ENCODE results near the gene NFIB.

- TF ChIP-seq, protein P1, sequence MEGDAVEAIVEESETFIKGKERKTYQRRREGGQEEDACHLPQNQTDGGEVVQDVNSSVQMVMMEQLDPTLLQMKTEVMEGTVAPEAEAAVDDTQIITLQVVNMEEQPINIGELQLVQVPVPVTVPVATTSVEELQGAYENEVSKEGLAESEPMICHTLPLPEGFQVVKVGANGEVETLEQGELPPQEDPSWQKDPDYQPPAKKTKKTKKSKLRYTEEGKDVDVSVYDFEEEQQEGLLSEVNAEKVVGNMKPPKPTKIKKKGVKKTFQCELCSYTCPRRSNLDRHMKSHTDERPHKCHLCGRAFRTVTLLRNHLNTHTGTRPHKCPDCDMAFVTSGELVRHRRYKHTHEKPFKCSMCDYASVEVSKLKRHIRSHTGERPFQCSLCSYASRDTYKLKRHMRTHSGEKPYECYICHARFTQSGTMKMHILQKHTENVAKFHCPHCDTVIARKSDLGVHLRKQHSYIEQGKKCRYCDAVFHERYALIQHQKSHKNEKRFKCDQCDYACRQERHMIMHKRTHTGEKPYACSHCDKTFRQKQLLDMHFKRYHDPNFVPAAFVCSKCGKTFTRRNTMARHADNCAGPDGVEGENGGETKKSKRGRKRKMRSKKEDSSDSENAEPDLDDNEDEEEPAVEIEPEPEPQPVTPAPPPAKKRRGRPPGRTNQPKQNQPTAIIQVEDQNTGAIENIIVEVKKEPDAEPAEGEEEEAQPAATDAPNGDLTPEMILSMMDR (IDR thresholded peaks at IDR 0.05), result no peak
- TF ChIP-seq POLR2A (IDR thresholded peaks at IDR 0.05), result no peak
- TF ChIP-seq POLR2AphosphoS5 (IDR thresholded peaks at IDR 0.05), result no peak
- TF ChIP-seq EP300 (IDR thresholded peaks at IDR 0.05), result no peak
Measured at GRCh38 chr9:14066831-14067230, 247.1 kb downstream of the NFIB start.

All from stomach (tissue), 4 donors.